Neural cell (in vitro differentiated cells): Measurements from ENCODE around the gene SUFU.

Source experiments
- EP300 ChIP-seq: fragments of 450-650 bp; conservative IDR thresholded peaks from 2 replicates; pipeline ENCODE4 v1.6.1; 2014; ENCODE audit warnings: antibody characterized with exemption, mild to moderate bottlenecking, moderate library complexity; ENCODE audit not compliant: poor library complexity, severe bottlenecking
- EZH2 ChIP-seq: fragments of 200-600, 300-800 bp; shearing (Covaris generic), sonication (generic); IDR thresholded peaks from 2 replicates; pipeline ENCODE4 v1.6.1; 2014; ENCODE audit warnings: antibody characterized with exemption, low read length, borderline replicate concordance, mild to moderate bottlenecking; ENCODE audit not compliant: insufficient read depth, poor library complexity, severe bottlenecking
- POLR2AphosphoS5 ChIP-seq: IDR thresholded peaks from 2 replicates; pipeline ENCODE4 v1.6.1; 2012
- TF ChIP-seq, protein P1 (sequence below): fragments of 450-650 bp; IDR thresholded peaks from 2 replicates; pipeline ENCODE4 v1.5.1; 2014; ENCODE audit warnings: antibody characterized with exemption, mild to moderate bottlenecking, moderate library complexity; ENCODE audit not compliant: poor library complexity, severe bottlenecking

DNA sequence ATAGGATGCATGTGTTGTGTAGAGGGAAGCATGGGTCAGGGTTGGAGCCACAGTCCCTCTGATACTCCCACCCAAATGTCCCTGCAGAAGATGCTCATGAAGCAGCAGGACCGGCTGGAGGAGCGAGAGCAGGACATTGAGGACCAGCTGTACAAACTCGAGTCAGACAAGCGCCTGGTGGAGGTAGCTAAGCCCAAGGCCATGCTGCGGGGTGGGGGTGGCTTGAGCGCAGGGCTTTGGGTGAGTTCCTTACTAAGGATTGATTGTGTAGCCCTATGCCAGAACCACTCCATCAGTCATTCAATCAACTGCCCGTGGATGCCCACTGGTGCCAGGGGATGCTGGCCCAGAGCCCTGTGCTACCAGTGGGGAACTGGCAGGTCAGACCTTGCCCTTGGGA, 150.8 kb downstream of the SUFU start:
- TF ChIP-seq, protein P1, sequence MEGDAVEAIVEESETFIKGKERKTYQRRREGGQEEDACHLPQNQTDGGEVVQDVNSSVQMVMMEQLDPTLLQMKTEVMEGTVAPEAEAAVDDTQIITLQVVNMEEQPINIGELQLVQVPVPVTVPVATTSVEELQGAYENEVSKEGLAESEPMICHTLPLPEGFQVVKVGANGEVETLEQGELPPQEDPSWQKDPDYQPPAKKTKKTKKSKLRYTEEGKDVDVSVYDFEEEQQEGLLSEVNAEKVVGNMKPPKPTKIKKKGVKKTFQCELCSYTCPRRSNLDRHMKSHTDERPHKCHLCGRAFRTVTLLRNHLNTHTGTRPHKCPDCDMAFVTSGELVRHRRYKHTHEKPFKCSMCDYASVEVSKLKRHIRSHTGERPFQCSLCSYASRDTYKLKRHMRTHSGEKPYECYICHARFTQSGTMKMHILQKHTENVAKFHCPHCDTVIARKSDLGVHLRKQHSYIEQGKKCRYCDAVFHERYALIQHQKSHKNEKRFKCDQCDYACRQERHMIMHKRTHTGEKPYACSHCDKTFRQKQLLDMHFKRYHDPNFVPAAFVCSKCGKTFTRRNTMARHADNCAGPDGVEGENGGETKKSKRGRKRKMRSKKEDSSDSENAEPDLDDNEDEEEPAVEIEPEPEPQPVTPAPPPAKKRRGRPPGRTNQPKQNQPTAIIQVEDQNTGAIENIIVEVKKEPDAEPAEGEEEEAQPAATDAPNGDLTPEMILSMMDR = no peak
- TF ChIP-seq POLR2AphosphoS5 (no peak), EZH2 (no peak), EP300 (no peak)
